H1 (cell line): Measurements from ENCODE around the gene TCF7L1. TPM values are rescaled to one million over a fixed set of nuclear protein-coding genes. Genes with fewer than 3 reads are reported as not detected.

Experiments used
- CTCF ChIA-PET: fragments of 300-600 bp; sonication (Branson Sonifier 250); formaldehyde crosslinking; loops from one replicate; lab custom pipeline; 2021; ENCODE audit not compliant: partially characterized antibody; lab: Charles Lee
- POLR2A ChIA-PET: fragments of 300-600 bp; sonication (Branson Sonifier 250); formaldehyde crosslinking; loops from one replicate; lab custom pipeline; 2021; ENCODE audit warnings: inconsistent platforms; ENCODE audit not compliant: partially characterized antibody; lab: Charles Lee
- DNase-seq, 2 experiments: peaks; one replicate each; pipeline versions ENCODE4 v3.0.0 to v3.0.0-alpha.2; 2010 to 2022; ENCODE audit warnings: low spot score in 2 of 2, low read depth in 1 of 2, mixed read lengths in 1 of 2
- FAIRE-seq: peaks from 2 replicates; lab custom pipeline; 2011; peaks lifted over from hg19 to GRCh38; lab: Jason Lieb, UNC
- H2AFZ ChIP-seq: 2 replicates; pipeline ENCODE4 v1.8.1; 2012; ENCODE audit warnings: low read length, inconsistent platforms
- H2AK5ac ChIP-seq: 2 replicates; pipeline ENCODE4 v1.6.1; 2013; ENCODE audit warnings: low read depth, low read length
- H2BK120ac ChIP-seq: replicated peaks from 2 replicates; pipeline ENCODE3; 2013; ENCODE audit warnings: low read depth, low read length, inconsistent platforms
- H2BK12ac ChIP-seq: 2 replicates; pipeline ENCODE4 v1.6.1; 2013; ENCODE audit warnings: low read depth, low read length
- H2BK15ac ChIP-seq: 2 replicates; pipeline ENCODE4 v1.6.1; 2013; ENCODE audit warnings: low read length
- H2BK20ac ChIP-seq: 2 replicates; pipeline ENCODE4 v1.6.1; 2013; ENCODE audit warnings: low read length
- H2BK5ac ChIP-seq: 2 replicates; pipeline ENCODE4 v1.6.1; 2013; ENCODE audit warnings: low read depth, low read length
- H3K14ac ChIP-seq: 2 replicates; pipeline ENCODE4 v1.6.1; 2013; ENCODE audit warnings: inconsistent platforms; ENCODE audit not compliant: insufficient read length
- H3K18ac ChIP-seq: 2 replicates; pipeline ENCODE4 v1.6.1; 2013; ENCODE audit warnings: low read length; ENCODE audit errors: extremely low read depth
- H3K23ac ChIP-seq: 2 replicates; pipeline ENCODE4 v1.6.1; 2013; ENCODE audit warnings: inconsistent platforms; ENCODE audit not compliant: insufficient read length
- H3K23me2 ChIP-seq: 2 replicates; pipeline ENCODE4 v1.6.1; 2013; ENCODE audit warnings: low read depth, low read length
- H3K27ac ChIP-seq: 2 replicates; pipeline ENCODE4 v1.6.1; 2011; ENCODE audit warnings: low read depth, low read length, inconsistent platforms
- H3K27me3 ChIP-seq, 4 experiments: replicated peaks in 1 of 4; 1 replicate in 1 of 4; 2 replicates in 3 of 4; pipeline versions ENCODE4 v1.6.1 to v1.8.1; 2011 to 2013; ENCODE audit warnings: low read length in 3 of 4, mild to moderate bottlenecking in 3 of 4, inconsistent platforms in 2 of 4, mixed read lengths in 2 of 4, moderate library complexity in 1 of 4; ENCODE audit not compliant: control insufficient read depth in 3 of 4, insufficient read depth in 3 of 4; ENCODE audit errors: extremely low read depth in 1 of 4
- H3K36me3 ChIP-seq, 4 experiments: 2 replicates each; pipeline versions ENCODE4 v1.6.1 to v1.8.1; 2011 to 2013; ENCODE audit warnings: mild to moderate bottlenecking in 4 of 4, low read length in 3 of 4, moderate library complexity in 2 of 4, control low read depth in 1 of 4, inconsistent platforms in 1 of 4; ENCODE audit not compliant: insufficient read depth in 4 of 4, control insufficient read depth in 2 of 4
- H3K4ac ChIP-seq: replicated peaks from 2 replicates; pipeline ENCODE3; 2013; ENCODE audit warnings: low read length, low read depth, mixed read lengths, inconsistent platforms; ENCODE audit not compliant: insufficient read length
- H3K4me1 ChIP-seq, 4 experiments: replicated peaks in 1 of 4; 1 replicate in 1 of 4; 2 replicates in 3 of 4; pipeline versions ENCODE4 v1.6.1 to v1.8.1; 2011 to 2013; ENCODE audit warnings: low read length in 3 of 4, inconsistent platforms in 2 of 4, mixed read lengths in 1 of 4; ENCODE audit not compliant: insufficient read depth in 4 of 4, control insufficient read depth in 3 of 4
- H3K4me2 ChIP-seq, 2 experiments: 2 replicates each; pipeline versions ENCODE4 v1.6.1 to v1.8.1; 2011 to 2013; ENCODE audit warnings: low read depth in 2 of 2, low read length in 2 of 2, control low read depth in 1 of 2, inconsistent platforms in 1 of 2, mild to moderate bottlenecking in 1 of 2; ENCODE audit not compliant: insufficient read depth in 1 of 2
- H3K4me3 ChIP-seq, 4 experiments: fragments of 200-600, 300-600 bp in 1 of 4; sonication (generic), shearing (Covaris generic), sonication (Bioruptor Twin) in 1 of 4; 2 replicates each; pipeline versions ENCODE4 v1.5.1 to v1.8.1; 2011 to 2016; ENCODE audit warnings: low read length in 4 of 4, low read depth in 3 of 4, control low read depth in 2 of 4, inconsistent platforms in 2 of 4, mild to moderate bottlenecking in 2 of 4, mixed read lengths in 1 of 4, moderate library complexity in 1 of 4; ENCODE audit not compliant: insufficient read depth in 2 of 4; ENCODE audit errors: extremely low read depth in 1 of 4
- H3K56ac ChIP-seq: replicated peaks from 2 replicates; pipeline ENCODE3; 2013; ENCODE audit warnings: low read depth, mild to moderate bottlenecking, mixed read lengths, low read length, inconsistent platforms; ENCODE audit not compliant: insufficient read length
- H3K79me1 ChIP-seq: 2 replicates; pipeline ENCODE4 v1.6.1; 2013; ENCODE audit warnings: low read depth, low read length, control low read depth
- H3K79me2 ChIP-seq, 2 experiments: 2 replicates each; pipeline versions ENCODE4 v1.6.1 to v1.8.1; 2012 to 2013; ENCODE audit warnings: low read length in 2 of 2, mild to moderate bottlenecking in 2 of 2, inconsistent platforms in 1 of 2; ENCODE audit not compliant: insufficient read depth in 2 of 2, control insufficient read depth in 1 of 2
- H3K9ac ChIP-seq, 4 experiments: replicated peaks in 1 of 4; 1 replicate in 1 of 4; 2 replicates in 3 of 4; pipeline versions ENCODE4 v1.6.1 to v1.8.1; 2011 to 2013; ENCODE audit warnings: low read depth in 3 of 4, low read length in 3 of 4, control low read depth in 2 of 4, mild to moderate bottlenecking in 2 of 4, moderate library complexity in 2 of 4, inconsistent platforms in 1 of 4; ENCODE audit errors: extremely low read depth in 1 of 4
- H3K9me3 ChIP-seq, 2 experiments: 2 replicates each; pipeline versions ENCODE4 v1.6.1 to v1.8.1; 2012 to 2013; ENCODE audit warnings: mild to moderate bottlenecking in 2 of 2, moderate library complexity in 2 of 2, control low read depth in 1 of 2, inconsistent platforms in 1 of 2, low read depth in 1 of 2, low read length in 1 of 2, mixed read lengths in 1 of 2; ENCODE audit not compliant: insufficient read depth in 2 of 2
- H4K20me1 ChIP-seq, 2 experiments: replicated peaks in 1 of 2; 2 replicates each; pipeline versions ENCODE3 to v1.8.1; 2011 to 2013; ENCODE audit warnings: inconsistent platforms in 2 of 2, low read length in 2 of 2, mild to moderate bottlenecking in 1 of 2; ENCODE audit not compliant: insufficient read depth in 2 of 2, control insufficient read depth in 1 of 2
- H4K5ac ChIP-seq: 2 replicates; pipeline ENCODE4 v1.6.1; 2013; ENCODE audit warnings: low read length, low read depth, mixed read lengths, inconsistent platforms; ENCODE audit not compliant: insufficient read length
- H4K8ac ChIP-seq: 2 replicates; pipeline ENCODE4 v1.8.0; 2013; ENCODE audit warnings: mild to moderate bottlenecking, moderate library complexity, low read length, inconsistent platforms; ENCODE audit not compliant: insufficient read depth; ENCODE audit errors: extremely low read depth
- H4K91ac ChIP-seq: replicated peaks from 2 replicates; pipeline ENCODE3; 2013; ENCODE audit warnings: low read length, mixed read lengths, inconsistent platforms; ENCODE audit not compliant: insufficient read length
- BACH1 ChIP-seq: IDR thresholded peaks from 2 replicates; pipeline ENCODE4 v1.6.1; 2012; ENCODE audit warnings: low read length, improper control_type of control experiment
- CHD1 ChIP-seq: IDR thresholded peaks from 2 replicates; pipeline ENCODE4 v1.6.1; 2012; ENCODE audit warnings: low read depth, low read length, improper control_type of control experiment
- E2F6 ChIP-seq: IDR thresholded peaks from 2 replicates; pipeline ENCODE4 v1.6.1; 2012; ENCODE audit warnings: inconsistent platforms
- FOSL1 ChIP-seq: IDR thresholded peaks from 2 replicates; pipeline ENCODE4 v1.6.1; 2011; ENCODE audit warnings: mild to moderate bottlenecking, low read depth, low read length, moderate library complexity; ENCODE audit not compliant: insufficient read depth
- HDAC2 ChIP-seq, 2 experiments: fragments of 300-600 bp in 1 of 2; sonication (generic) in 1 of 2; IDR thresholded peaks; 2 replicates each; pipeline ENCODE4 v1.6.1; 2011 to 2012; ENCODE audit warnings: low read depth in 2 of 2, low read length in 2 of 2, mild to moderate bottlenecking in 2 of 2, moderate library complexity in 2 of 2, borderline replicate concordance in 1 of 2, inconsistent platforms in 1 of 2
- KDM4A ChIP-seq: IDR thresholded peaks from one replicate; pipeline ENCODE4 v1.7.1; 2012; ENCODE audit warnings: low read depth, mild to moderate bottlenecking, moderate library complexity, low read length, inconsistent platforms; ENCODE audit not compliant: severe bottlenecking
- KDM5A ChIP-seq: fragments of 200-600 bp; IDR thresholded peaks from 2 replicates; pipeline ENCODE4 v1.7.1; 2012; ENCODE audit warnings: mild to moderate bottlenecking, low read length, inconsistent platforms, mixed read lengths
- NANOG ChIP-seq: IDR thresholded peaks from 2 replicates; pipeline ENCODE4 v1.6.1; 2011; ENCODE audit warnings: low read length, low read depth, mild to moderate bottlenecking, inconsistent platforms; ENCODE audit not compliant: insufficient read depth, poor library complexity, severe bottlenecking
- NRF1 ChIP-seq: IDR thresholded peaks from 2 replicates; pipeline ENCODE4 v1.6.1; 2011; ENCODE audit warnings: mild to moderate bottlenecking, low read depth, low read length, improper control_type of control experiment
- SIX5 ChIP-seq: IDR thresholded peaks from 2 replicates; pipeline ENCODE4 v1.6.1; 2011; ENCODE audit warnings: mild to moderate bottlenecking, low read depth, low read length
- SP4 ChIP-seq: IDR thresholded peaks from 2 replicates; pipeline ENCODE4 v1.6.1; 2012; ENCODE audit warnings: low read length, inconsistent platforms
- TCF12 ChIP-seq: IDR thresholded peaks from 2 replicates; pipeline ENCODE4 v1.6.1; 2011; ENCODE audit warnings: low read depth, mild to moderate bottlenecking, low read length
- ZNF274 ChIP-seq: IDR thresholded peaks from 2 replicates; pipeline ENCODE4 v1.7.0; 2012; ENCODE audit warnings: low read length, borderline replicate concordance; ENCODE audit errors: extremely low read depth
- WGBS, 2 experiments: shearing (Covaris generic) in 1 of 2; methylation state at CpG; one replicate each; pipeline versions ENCODE4 v1.1.6 to v1.1.7; 2013 to 2015; ENCODE audit warnings: low lambda C conversion rate in 2 of 2, mixed read lengths in 2 of 2, inconsistent platforms in 1 of 2, low coverage in 1 of 2, missing lambda C conversion rate in 1 of 2; ENCODE audit not compliant: insufficient replicate concordance in 2 of 2, insufficient coverage in 1 of 2, insufficient read length in 1 of 2; ENCODE audit errors: extremely low coverage in 1 of 2, missing lambda C conversion rate in 1 of 2; 5-methylcytosine and 5-hydroxymethylcytosine counted together
- polyA plus RNA-seq, 7 experiments: library from polyadenylated mRNA; depleted of rRNA in 3 of 7; stranded (reverse) in 5 of 7; unstranded in 2 of 7; fragments of >200 nt in 5 of 7; fragments of 200-250 nt in 2 of 7; gene quantifications; 1 replicate in 5 of 7; 2 replicates in 1 of 7; 4 replicates in 1 of 7; pipeline versions ENCODE4 v1.2.1 to v1.2.3, GENCODE V29; 2011 to 2013; ENCODE audit warnings: missing spikeins in 2 of 7, mixed read lengths in 2 of 7
- total RNA-seq: library from RNA; stranded (reverse); fragmentation: NEBNext Ultra II Directional; extraction: Animal tissue kit (Norgen Biotek cat#: 25700); gene quantifications from 2 replicates; pipeline ENCODE4 v1.2.1, GENCODE V29; 2021

TCF7L1 gene
- total and polyA plus RNA-seq, 2 of the 8 experiments (the other 6 are each of a cell fraction or from before 2014, with no cell fraction given), result 27.5 to 108 TPM

GRCh38 chr2:85319796-85320195, 186.6 kb downstream of the TCF7L1 start:
- Histone ChIP-seq H3K9me3 (no peaks in the 10 kb centered on the region), H3K14ac (no peak overlapping the region), H2BK20ac (no peak overlapping the region), H3K79me2 (no peaks in the 10 kb centered on the region; a peak in 1 of 4 replicates), H3K4me1 (no peaks in the 10 kb centered on the region), H2BK120ac (no peak overlapping the region), H2AFZ (no peak overlapping the region), H2BK15ac (no peak overlapping the region), H4K5ac (no peak overlapping the region), H4K91ac (no peak overlapping the region), H3K23me2 (no peaks in the 10 kb centered on the region), H3K27me3 (no peaks in the 10 kb centered on the region), H3K27ac (no peak overlapping the region), H2AK5ac (no peak overlapping the region), H3K4me3 (no peak overlapping the region), H3K18ac (no peak overlapping the region), H3K4me2 (no peak overlapping the region), H4K8ac (no peak overlapping the region), H2BK12ac (no peak overlapping the region), H3K23ac (no peak overlapping the region), H4K20me1 (peaks cover 3 to 11% of the 10 kb centered on the region in 2 experiments), H3K4ac (no peak overlapping the region), H3K79me1 (peaks cover 8% of the 10 kb centered on the region), H3K9ac (no peak overlapping the region), H2BK5ac (no peak overlapping the region), H3K56ac (no peak overlapping the region), H3K36me3 (peaks cover 17 to 52% (median 32%) of the 10 kb centered on the region in 4 experiments)
- WGBS, 2 experiments, result 98% methylated on average over 4 of the region's 4 CpGs; no CpG with 5 or more reads in 1 of the 2 experiments
- FAIRE-seq (no peak), DNase-seq (no peak)
- POLR2A ChIA-PET, result interaction anchor here (0.9 to 9.1 kb wide), 6 partner anchors 6 to 222 kb away, joined by 3 to 70 read pairs (median 6); partner anchors contain the start of genes ELMOD3, MAT2A and TGOLN2
- CTCF ChIA-PET, result interaction anchor here (0.7 to 2.0 kb wide), 8 partner anchors 10 to 259 kb away, joined by 3 to 8 read pairs (median 3); no protein-coding TSS in a partner anchor
- no peak for TF ChIP-seq FOSL1
- no peak for TF ChIP-seq SIX5
- no peak for TF ChIP-seq NANOG
- TF ChIP-seq HDAC2 (IDR thresholded peaks at IDR 0.05; ENCODE audit: borderline replicate concordance in 1 of 2, low read depth in 2 of 2, low read length in 2 of 2), result no peak
- TF ChIP-seq KDM5A, result no peak
- no peak for TF ChIP-seq SP4
- TF ChIP-seq TCF12, result no peak
- TF ChIP-seq BACH1, result no peak
- no peak for TF ChIP-seq ZNF274
- TF ChIP-seq NRF1, result no peak
- TF ChIP-seq CHD1, result no peak
- no peak for TF ChIP-seq KDM4A
- no peak for TF ChIP-seq E2F6
